Prostate gland (tissue), 2 donors: ENCODE results near the gene EVC2.

Source experiments
- POLR2A ChIP-seq: fragments of 450-650 bp; IDR thresholded peaks from one replicate; pipeline ENCODE4 v1.6.1; 2016; ENCODE audit warnings: antibody characterized with exemption, mild to moderate bottlenecking
- TF ChIP-seq, protein P1 (sequence below), 4 experiments: fragments of 200-600 bp in 2 of 4; fragments of 450-650 bp in 2 of 4; sonication (generic) in 2 of 4; IDR thresholded peaks; 1 replicate in 3 of 4; 2 replicates in 1 of 4; pipeline ENCODE4 v1.5.1; 2016 to 2019; ENCODE audit warnings: antibody characterized with exemption in 4 of 4, mild to moderate bottlenecking in 2 of 4, moderate library complexity in 2 of 4

DNA sequence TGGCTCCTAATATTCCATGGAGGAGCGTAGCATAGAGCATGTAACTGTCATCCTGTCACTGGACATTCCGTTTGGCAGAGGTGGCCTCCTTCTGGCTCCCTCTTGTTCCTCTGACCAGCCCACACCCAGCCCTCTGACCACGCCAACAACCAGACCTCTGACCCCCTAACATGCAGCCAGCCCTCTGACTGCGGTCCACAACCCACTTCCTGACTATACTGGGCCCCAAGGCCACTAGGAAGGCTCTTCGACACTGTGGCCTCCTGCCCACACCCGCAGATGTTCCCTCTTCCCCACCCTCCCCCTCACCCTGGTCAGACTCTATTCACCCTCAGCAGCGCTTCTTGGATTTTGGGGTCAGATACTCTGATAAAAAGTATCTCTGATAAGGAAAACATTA, 141.4 kb downstream of the EVC2 start:
- TF ChIP-seq, protein P1, sequence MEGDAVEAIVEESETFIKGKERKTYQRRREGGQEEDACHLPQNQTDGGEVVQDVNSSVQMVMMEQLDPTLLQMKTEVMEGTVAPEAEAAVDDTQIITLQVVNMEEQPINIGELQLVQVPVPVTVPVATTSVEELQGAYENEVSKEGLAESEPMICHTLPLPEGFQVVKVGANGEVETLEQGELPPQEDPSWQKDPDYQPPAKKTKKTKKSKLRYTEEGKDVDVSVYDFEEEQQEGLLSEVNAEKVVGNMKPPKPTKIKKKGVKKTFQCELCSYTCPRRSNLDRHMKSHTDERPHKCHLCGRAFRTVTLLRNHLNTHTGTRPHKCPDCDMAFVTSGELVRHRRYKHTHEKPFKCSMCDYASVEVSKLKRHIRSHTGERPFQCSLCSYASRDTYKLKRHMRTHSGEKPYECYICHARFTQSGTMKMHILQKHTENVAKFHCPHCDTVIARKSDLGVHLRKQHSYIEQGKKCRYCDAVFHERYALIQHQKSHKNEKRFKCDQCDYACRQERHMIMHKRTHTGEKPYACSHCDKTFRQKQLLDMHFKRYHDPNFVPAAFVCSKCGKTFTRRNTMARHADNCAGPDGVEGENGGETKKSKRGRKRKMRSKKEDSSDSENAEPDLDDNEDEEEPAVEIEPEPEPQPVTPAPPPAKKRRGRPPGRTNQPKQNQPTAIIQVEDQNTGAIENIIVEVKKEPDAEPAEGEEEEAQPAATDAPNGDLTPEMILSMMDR (IDR thresholded peaks at IDR 0.05): no peak
- no peak for TF ChIP-seq POLR2A
